Liver (tissue), 9 donors: Measurements from ENCODE around the gene GJB2. TPM values are rescaled to one million over a fixed set of nuclear protein-coding genes. Genes with fewer than 3 reads are reported as not detected.

Source experiments
- DNase-seq: peaks from one replicate; pipeline ENCODE4 v3.0.0-alpha.2; 2017; ENCODE audit warnings: low spot score
- H3K27ac ChIP-seq, 2 donors: one replicate each; pipeline ENCODE4 v1.7.0; 2013; ENCODE audit warnings: inconsistent platforms in 2 of 2, low read length in 2 of 2, control low read depth in 1 of 2, low read depth in 1 of 2, mild to moderate bottlenecking in 1 of 2
- H3K27me3 ChIP-seq, 4 donors: one replicate each; pipeline versions ENCODE4 v1.6.1 to v1.7.0; 2013; ENCODE audit warnings: low read length in 3 of 4, inconsistent platforms in 1 of 4, mild to moderate bottlenecking in 1 of 4, moderate library complexity in 1 of 4; ENCODE audit not compliant: control insufficient read depth in 4 of 4, insufficient read depth in 4 of 4
- H3K36me3 ChIP-seq, 4 donors: one replicate each; pipeline versions ENCODE4 v1.6.1 to v1.7.0; 2013; ENCODE audit warnings: low read length in 3 of 4, mild to moderate bottlenecking in 3 of 4, low read depth in 1 of 4, moderate library complexity in 1 of 4; ENCODE audit not compliant: control insufficient read depth in 4 of 4, insufficient read depth in 3 of 4
- H3K4me1 ChIP-seq, 4 donors: one replicate each; pipeline versions ENCODE4 v1.6.1 to v1.7.0; 2013; ENCODE audit warnings: low read length in 3 of 4, mild to moderate bottlenecking in 3 of 4, moderate library complexity in 1 of 4; ENCODE audit not compliant: control insufficient read depth in 4 of 4, insufficient read depth in 4 of 4
- H3K4me3 ChIP-seq, 3 donors: one replicate each; pipeline versions ENCODE4 v1.6.1 to v1.7.0; 2013; ENCODE audit warnings: low read length in 3 of 3, control low read depth in 1 of 3, low read depth in 1 of 3, mild to moderate bottlenecking in 1 of 3
- H3K9ac ChIP-seq, 2 donors: one replicate each; pipeline ENCODE4 v1.7.0; 2013; ENCODE audit warnings: low read length in 2 of 2, mild to moderate bottlenecking in 2 of 2, moderate library complexity in 2 of 2, control low read depth in 1 of 2, low read depth in 1 of 2
- H3K9me3 ChIP-seq, 4 donors: one replicate each; pipeline versions ENCODE4 v1.6.1 to v1.7.0; 2013; ENCODE audit warnings: low read length in 3 of 4; ENCODE audit not compliant: control insufficient read depth in 4 of 4
- ATF3 ChIP-seq: IDR thresholded peaks from 2 replicates; pipeline ENCODE4 v1.6.1; 2016; ENCODE audit warnings: antibody characterized with exemption
- EGR1 ChIP-seq, 2 donors: IDR thresholded peaks; 2 replicates each; pipeline ENCODE4 v1.6.1; 2016 to 2018; ENCODE audit warnings: antibody characterized with exemption in 2 of 2, low read depth in 2 of 2
- FOXA1 ChIP-seq: IDR thresholded peaks from 2 replicates; pipeline ENCODE4 v1.6.1; 2016; ENCODE audit warnings: antibody characterized with exemption
- FOXA2 ChIP-seq: IDR thresholded peaks from 2 replicates; pipeline ENCODE4 v1.6.1; 2016; ENCODE audit warnings: antibody characterized with exemption
- GABPA ChIP-seq, 2 donors: IDR thresholded peaks in 1 of 2; conservative IDR thresholded peaks in 1 of 2; 2 replicates each; pipeline ENCODE4 v1.6.1; 2016; ENCODE audit warnings: antibody characterized with exemption in 2 of 2, mild to moderate bottlenecking in 1 of 2, moderate library complexity in 1 of 2
- HNF4A ChIP-seq, 2 donors: conservative IDR thresholded peaks; 2 replicates each; pipeline ENCODE4 v1.6.1; 2016; ENCODE audit warnings: antibody characterized with exemption in 2 of 2, mild to moderate bottlenecking in 2 of 2
- HNF4G ChIP-seq: IDR thresholded peaks from 2 replicates; pipeline ENCODE4 v1.6.1; 2016; ENCODE audit warnings: antibody characterized with exemption
- JUND ChIP-seq, 2 donors: IDR thresholded peaks; 2 replicates each; pipeline ENCODE4 v1.6.1; 2016; ENCODE audit warnings: antibody characterized with exemption in 2 of 2
- MAX ChIP-seq: IDR thresholded peaks from 2 replicates; pipeline ENCODE4 v1.6.1; 2016; ENCODE audit warnings: antibody characterized with exemption
- NR2F2 ChIP-seq: IDR thresholded peaks from 2 replicates; pipeline ENCODE4 v1.6.1; 2016; ENCODE audit warnings: antibody characterized with exemption
- RAD21 ChIP-seq, 2 donors: IDR thresholded peaks; 2 replicates each; pipeline ENCODE4 v1.6.1; 2016; ENCODE audit warnings: antibody characterized with exemption in 2 of 2, mild to moderate bottlenecking in 2 of 2
- REST ChIP-seq: IDR thresholded peaks from 2 replicates; pipeline ENCODE4 v1.6.1; 2016; ENCODE audit warnings: antibody characterized with exemption, mild to moderate bottlenecking
- RXRA ChIP-seq, 2 donors: IDR thresholded peaks; 2 replicates each; pipeline ENCODE4 v1.6.1; 2017 to 2018; ENCODE audit warnings: antibody characterized with exemption in 2 of 2, mild to moderate bottlenecking in 1 of 2
- SP1 ChIP-seq: IDR thresholded peaks from 2 replicates; pipeline ENCODE4 v1.6.1; 2018; ENCODE audit warnings: antibody characterized with exemption, mild to moderate bottlenecking
- TAF1 ChIP-seq: conservative IDR thresholded peaks from 2 replicates; pipeline ENCODE4 v1.6.1; 2016; ENCODE audit warnings: antibody characterized with exemption, mild to moderate bottlenecking
- YY1 ChIP-seq: IDR thresholded peaks from 2 replicates; pipeline ENCODE4 v1.6.1; 2016; ENCODE audit warnings: antibody characterized with exemption, mild to moderate bottlenecking
- ZBTB33 ChIP-seq: IDR thresholded peaks from 2 replicates; pipeline ENCODE4 v1.6.1; 2016; ENCODE audit warnings: antibody characterized with exemption
- WGBS: extraction: QIAGEN DNeasy Blood & Tissue Kit; methylation state at CpG from one replicate; pipeline ENCODE4 v1.1.7; 2013; 5-methylcytosine and 5-hydroxymethylcytosine counted together
- polyA plus RNA-seq, 2 donors: library from polyadenylated mRNA; stranded (reverse) in 1 of 2; unstranded in 1 of 2; fragments of 200-250 nt in 1 of 2; fragments of >200 nt in 1 of 2; fragmentation: Nextera tagmentation in 1 of 2; extraction: Ambion mirVana in 1 of 2; gene quantifications; one replicate each; pipeline versions ENCODE4 v1.2.1 to v1.2.3, GENCODE V29; 2013 to 2015
- total RNA-seq, 2 donors: library from RNA; depleted of rRNA; stranded (reverse); fragments of >200 nt; gene quantifications; one replicate each; pipeline ENCODE4 v1.2.3, GENCODE V29; 2014
- TF ChIP-seq, protein P1 (sequence below): fragments of 150-350 bp; IDR thresholded peaks from 2 replicates; pipeline ENCODE4 v1.5.1; 2017; ENCODE audit warnings: improper control_type of control experiment, low read depth, low read length; ENCODE audit not compliant: missing input control
- donor health status: healthy.
- donor health status: healthy.
- donor health status: healthy.
- donor health status: healthy.
- donor health status: healthy.

Gene GJB2
- total and polyA plus RNA-seq, 4 donors: 8.0 to 50.1 (median 20.6) TPM

- no peak overlapping the region for H3K27ac ChIP-seq
- H3K4me1 ChIP-seq: no peaks in the 10 kb centered on the region
- H3K9me3 ChIP-seq: no peaks in the 10 kb centered on the region
- no peaks in the 10 kb centered on the region for H3K27me3 ChIP-seq
- WGBS: 82% methylated on average over 5 of the region's 5 CpGs
- DNase-seq: no peak
- TF ChIP-seq NR2F2: no peak
- TF ChIP-seq REST: no peak
- no peak overlapping the region for H3K9ac ChIP-seq
- H3K36me3 ChIP-seq: no peaks in the 10 kb centered on the region
- H3K4me3 ChIP-seq: no peak overlapping the region
These were observed 29.8 kb upstream of the GJB2 start for GRCh38 chr13:20222553-20222952.

GRCh38 chr13:20221772-20222171 lies 29.0 kb upstream of the GJB2 start:
- H3K9me3 ChIP-seq: no peaks in the 10 kb centered on the region
- TF ChIP-seq EGR1 (IDR thresholded peaks at IDR 0.05; ENCODE audit: low read depth in 2 of 2): no peak
- no peak for TF ChIP-seq SP1
- TF ChIP-seq YY1: no peak
- no peak for TF ChIP-seq FOXA1
- TF ChIP-seq RXRA (IDR thresholded peaks at IDR 0.05): no peak
- no peak for DNase-seq
- H3K27me3 ChIP-seq: no peaks in the 10 kb centered on the region
- H3K4me1 ChIP-seq: no peaks in the 10 kb centered on the region
- WGBS: 74% methylated on average over 6 of the region's 6 CpGs
- H3K27ac ChIP-seq: no peak overlapping the region
- no peaks in the 10 kb centered on the region for H3K36me3 ChIP-seq
- no peak overlapping the region for H3K9ac ChIP-seq
- no peak overlapping the region for H3K4me3 ChIP-seq

- Histone ChIP-seq H3K9me3 (no peaks in the 10 kb centered on the region), H3K27ac (no peak overlapping the region), H3K27me3 (no peaks in the 10 kb centered on the region), H3K4me3 (no peak overlapping the region), H3K36me3 (no peaks in the 10 kb centered on the region), H3K9ac (no peak overlapping the region), H3K4me1 (no peaks in the 10 kb centered on the region)
- TF ChIP-seq MAX: no peak
- TF ChIP-seq NR2F2: no peak
- no peak for TF ChIP-seq YY1
- TF ChIP-seq TAF1: no peak
- TF ChIP-seq JUND (IDR thresholded peaks at IDR 0.05): no peak
- TF ChIP-seq GABPA (IDR thresholded peaks at IDR 0.05 in 1 of 2, conservative IDR thresholded peaks at IDR 0.05 in 1 of 2): no peak
- TF ChIP-seq FOXA2: no peak
- TF ChIP-seq HNF4A (conservative IDR thresholded peaks at IDR 0.05): no peak
- TF ChIP-seq ATF3: no peak
- no peak for TF ChIP-seq ZBTB33
- no peak for TF ChIP-seq SP1
- TF ChIP-seq, protein P1, sequence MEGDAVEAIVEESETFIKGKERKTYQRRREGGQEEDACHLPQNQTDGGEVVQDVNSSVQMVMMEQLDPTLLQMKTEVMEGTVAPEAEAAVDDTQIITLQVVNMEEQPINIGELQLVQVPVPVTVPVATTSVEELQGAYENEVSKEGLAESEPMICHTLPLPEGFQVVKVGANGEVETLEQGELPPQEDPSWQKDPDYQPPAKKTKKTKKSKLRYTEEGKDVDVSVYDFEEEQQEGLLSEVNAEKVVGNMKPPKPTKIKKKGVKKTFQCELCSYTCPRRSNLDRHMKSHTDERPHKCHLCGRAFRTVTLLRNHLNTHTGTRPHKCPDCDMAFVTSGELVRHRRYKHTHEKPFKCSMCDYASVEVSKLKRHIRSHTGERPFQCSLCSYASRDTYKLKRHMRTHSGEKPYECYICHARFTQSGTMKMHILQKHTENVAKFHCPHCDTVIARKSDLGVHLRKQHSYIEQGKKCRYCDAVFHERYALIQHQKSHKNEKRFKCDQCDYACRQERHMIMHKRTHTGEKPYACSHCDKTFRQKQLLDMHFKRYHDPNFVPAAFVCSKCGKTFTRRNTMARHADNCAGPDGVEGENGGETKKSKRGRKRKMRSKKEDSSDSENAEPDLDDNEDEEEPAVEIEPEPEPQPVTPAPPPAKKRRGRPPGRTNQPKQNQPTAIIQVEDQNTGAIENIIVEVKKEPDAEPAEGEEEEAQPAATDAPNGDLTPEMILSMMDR: no peak
- no peak for TF ChIP-seq REST
- TF ChIP-seq HNF4G: no peak
- TF ChIP-seq RAD21 (IDR thresholded peaks at IDR 0.05): no peak
- no peak for TF ChIP-seq FOXA1
- no peak for TF ChIP-seq RXRA (IDR thresholded peaks at IDR 0.05)
- TF ChIP-seq EGR1 (IDR thresholded peaks at IDR 0.05; ENCODE audit: low read depth in 2 of 2): no peak
- no peak for DNase-seq
These were observed 26.8 kb upstream of the GJB2 start for GRCh38 chr13:20219577-20219976.
